ENCODE data around the gene RAC3. TPM values are rescaled to one million over a fixed set of nuclear protein-coding genes. Genes with fewer than 3 reads are reported as not detected.

RAC3 gene
- total RNA-seq, 1 donor, result 0.63 TPM

DNA sequence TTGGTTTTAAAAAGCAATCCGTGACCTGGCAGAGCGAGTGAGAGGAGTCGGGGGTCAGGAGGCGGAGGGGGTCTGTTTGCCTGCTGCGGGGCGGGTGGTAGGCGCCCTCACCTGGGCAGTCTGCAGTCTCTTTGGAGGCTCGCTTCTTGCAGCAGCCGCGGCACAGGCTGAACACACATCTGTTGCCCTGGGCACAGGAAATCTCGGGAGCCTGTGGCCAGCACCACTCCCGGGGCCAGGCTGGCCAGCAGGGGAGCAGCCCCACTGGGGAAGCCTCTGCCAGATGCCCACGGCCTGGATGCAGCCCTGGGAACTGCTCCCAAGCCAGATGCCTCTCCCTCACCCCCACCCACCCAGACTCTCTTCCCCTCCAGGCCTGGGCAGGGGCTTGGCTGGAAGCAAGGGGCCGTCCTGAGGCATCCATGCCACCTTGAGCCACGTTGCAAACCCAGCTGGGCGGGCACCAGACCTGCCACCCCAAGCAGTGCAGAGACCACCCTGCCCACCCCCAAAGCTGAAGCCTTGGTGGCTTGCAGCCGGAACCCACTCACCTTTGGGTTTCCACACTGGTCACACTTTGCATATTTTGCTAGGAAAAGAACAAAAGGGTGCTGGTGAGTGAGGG lies 26.9 kb downstream of the RAC3 start:
- no peaks in the 10 kb centered on the region for H3K27me3 ChIP-seq (ENCODE audit: insufficient read depth, low read length)
- peaks cover under 1% of the 10 kb centered on the region for H3K4me1 ChIP-seq (ENCODE audit: insufficient read depth, low read length)
- H3K4me3 ChIP-seq (ENCODE audit: low read length), result no peak overlapping the region
- H3K9me3 ChIP-seq (ENCODE audit: low read depth, low read length), result no peaks in the 10 kb centered on the region

DNA sequence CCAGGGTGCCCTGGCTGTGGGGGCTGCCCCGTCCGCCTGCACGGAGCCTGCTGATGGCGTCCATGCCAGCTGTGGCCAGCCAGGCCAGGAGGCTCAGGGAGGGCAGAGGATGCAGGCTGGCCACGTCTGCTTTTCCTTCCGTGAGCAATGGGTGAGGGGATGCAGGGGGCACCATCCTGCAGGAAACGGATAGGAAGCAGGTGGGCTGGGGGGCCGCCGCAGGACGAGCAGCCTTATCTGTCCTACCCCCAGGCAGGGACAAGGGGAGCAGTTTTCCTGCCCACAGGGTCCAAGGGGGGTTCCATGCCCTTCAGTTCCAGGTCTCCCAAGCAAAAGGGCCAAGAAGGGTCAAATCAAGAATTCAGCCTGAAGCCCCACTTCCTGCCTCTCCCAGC lies 27.4 kb downstream of the RAC3 start:
- Histone ChIP-seq H3K4me1 (ENCODE audit: insufficient read depth, low read length) (peaks cover 3% of the 10 kb centered on the region), H3K27me3 (ENCODE audit: insufficient read depth, low read length) (no peaks in the 10 kb centered on the region), H3K9me3 (ENCODE audit: low read depth, low read length) (no peaks in the 10 kb centered on the region), H3K4me3 (ENCODE audit: low read length) (no peak overlapping the region)

DNA sequence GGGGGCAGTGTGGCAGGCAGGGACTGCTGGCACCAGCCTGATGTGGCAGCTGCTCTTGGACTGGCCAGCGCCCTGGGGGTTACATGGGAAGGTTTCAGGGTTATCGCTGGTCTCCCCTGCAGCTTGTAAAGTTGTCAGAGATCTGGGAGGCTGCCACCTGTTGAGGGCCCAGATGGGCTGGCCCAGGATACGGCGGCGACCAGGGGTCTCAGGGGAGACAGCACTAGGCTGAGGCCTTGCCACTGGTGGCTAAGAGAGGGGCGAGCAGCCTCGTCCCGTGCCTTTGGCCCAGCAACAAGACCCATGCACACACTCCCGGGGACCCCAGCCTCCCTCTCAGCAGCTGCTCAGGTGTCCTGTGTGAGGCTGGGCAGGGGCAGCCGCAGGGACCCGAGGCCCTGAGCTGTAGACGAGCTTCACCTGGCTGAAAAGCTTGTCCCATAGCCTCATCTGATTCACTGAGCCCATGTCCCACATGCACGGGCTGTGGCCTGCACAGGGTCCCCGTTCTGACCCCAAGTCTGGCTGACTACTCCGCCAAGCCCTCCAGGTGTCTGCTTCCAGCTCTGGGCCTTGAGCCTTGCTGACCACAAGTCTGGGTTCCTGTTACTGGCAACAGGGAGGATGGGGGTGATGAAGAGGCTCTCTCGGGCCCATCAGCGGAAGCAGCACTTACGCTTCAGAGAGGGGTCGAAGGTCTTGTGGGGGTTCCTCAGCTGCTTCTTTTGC lies 28.0 kb downstream of the RAC3 start:
- Histone ChIP-seq H3K27me3 (ENCODE audit: insufficient read depth, low read length) (no peaks in the 10 kb centered on the region), H3K4me1 (ENCODE audit: insufficient read depth, low read length) (peaks cover 9% of the 10 kb centered on the region), H3K9me3 (ENCODE audit: low read depth, low read length) (no peaks in the 10 kb centered on the region), H3K4me3 (ENCODE audit: low read length) (no peak overlapping the region)

DNA sequence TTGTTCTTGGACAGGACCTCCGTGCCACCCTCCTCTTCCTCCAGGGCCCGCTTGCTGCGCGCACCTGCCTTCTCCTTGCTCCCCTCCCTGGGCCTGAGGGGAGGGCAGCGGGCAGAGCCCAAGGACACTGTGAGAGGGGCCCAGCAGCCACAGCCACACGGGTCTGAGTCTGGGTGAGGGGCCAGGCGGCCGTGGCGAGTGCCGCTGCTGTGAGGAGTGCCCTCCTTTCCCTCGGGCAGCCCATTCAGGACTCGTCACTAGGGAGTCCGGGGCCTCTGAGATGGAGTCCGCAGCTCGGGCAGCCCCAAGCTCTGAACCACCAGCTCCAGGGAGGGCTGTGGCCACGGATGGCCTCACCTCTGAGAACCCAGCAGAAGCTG lies 28.5 kb downstream of the RAC3 start:
- H3K9me3 ChIP-seq (ENCODE audit: low read depth, low read length), result no peaks in the 10 kb centered on the region

DNA sequence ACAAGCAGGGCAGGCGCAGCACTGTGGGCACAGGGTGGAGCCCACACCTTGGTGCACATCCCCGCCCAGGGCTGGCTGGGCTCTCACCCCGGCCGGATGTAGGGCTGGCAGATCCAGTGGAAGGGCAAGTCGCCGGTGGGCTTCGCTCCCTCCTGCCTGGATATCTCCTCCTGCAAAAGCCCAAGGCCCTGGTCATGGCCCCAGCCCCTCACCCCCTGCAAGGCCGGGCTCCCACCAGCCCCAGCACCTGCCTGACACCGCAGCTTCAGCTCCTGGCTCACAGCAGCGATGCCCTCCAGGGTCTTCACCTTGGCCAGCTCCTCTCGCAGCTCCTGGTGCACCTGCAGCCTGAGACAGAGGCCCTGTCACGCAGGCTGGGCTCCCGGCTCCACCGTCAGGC lies 29.1 kb downstream of the RAC3 start:
- Histone ChIP-seq H3K27me3 (ENCODE audit: insufficient read depth, low read length) (no peaks in the 10 kb centered on the region), H3K4me3 (ENCODE audit: low read length) (no peak overlapping the region), H3K4me1 (ENCODE audit: insufficient read depth, low read length) (peaks cover 17% of the 10 kb centered on the region), H3K9me3 (ENCODE audit: low read depth, low read length) (no peaks in the 10 kb centered on the region)

More for the DNA sequence above, 28.5 kb downstream of the RAC3 start:
- Histone ChIP-seq H3K4me3 (ENCODE audit: low read length) (no peak overlapping the region), H3K27me3 (ENCODE audit: insufficient read depth, low read length) (no peaks in the 10 kb centered on the region), H3K4me1 (ENCODE audit: insufficient read depth, low read length) (peaks cover 14% of the 10 kb centered on the region)

DNA sequence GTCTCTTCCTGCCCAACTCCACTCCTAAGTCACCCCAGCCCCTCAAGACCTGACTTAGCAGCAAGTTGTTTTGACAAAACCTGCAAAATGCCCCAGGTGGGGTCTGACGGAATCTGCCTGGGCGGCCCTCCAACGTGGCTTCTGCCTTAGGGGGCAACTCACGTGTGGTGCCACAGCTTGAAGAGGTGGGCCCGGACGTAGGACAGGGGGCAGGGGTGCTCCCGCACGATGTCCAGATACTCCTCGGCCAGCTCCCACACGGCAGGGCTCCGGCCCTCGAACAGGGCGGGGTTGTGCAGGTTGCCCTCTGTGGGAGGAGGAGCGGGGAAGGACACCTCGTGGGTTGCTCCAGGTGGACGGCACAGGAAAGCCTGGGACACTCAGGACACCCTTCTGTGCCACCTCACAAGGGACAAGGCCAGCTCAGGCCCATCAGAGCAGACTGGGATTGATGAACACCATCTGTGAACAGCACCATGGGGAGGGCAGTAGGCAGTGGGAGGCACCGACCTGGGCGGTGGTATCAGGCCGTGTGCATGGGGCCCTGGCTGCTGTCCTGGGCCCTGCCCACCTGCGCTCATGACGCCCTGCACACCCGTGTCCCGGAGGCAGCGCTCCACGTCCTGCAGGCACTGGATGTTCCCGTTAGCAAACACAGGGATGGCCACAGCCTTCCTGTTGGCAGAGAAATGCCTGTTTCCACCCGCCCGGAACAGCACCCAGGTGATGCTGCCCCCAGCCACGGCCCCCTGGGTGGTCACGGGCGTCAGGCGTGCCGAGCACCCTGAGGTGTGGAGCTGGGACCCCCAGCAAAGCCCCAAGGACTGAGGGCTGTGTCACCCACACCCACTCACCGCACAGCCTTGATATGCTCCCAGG lies 29.8 kb downstream of the RAC3 start:
- H3K4me1 ChIP-seq (ENCODE audit: insufficient read depth, low read length), result peaks cover 22% of the 10 kb centered on the region
- H3K27me3 ChIP-seq (ENCODE audit: insufficient read depth, low read length), result no peaks in the 10 kb centered on the region
- no peak overlapping the region for H3K4me3 ChIP-seq (ENCODE audit: low read length)
- H3K9me3 ChIP-seq (ENCODE audit: low read depth, low read length), result no peaks in the 10 kb centered on the region

DNA sequence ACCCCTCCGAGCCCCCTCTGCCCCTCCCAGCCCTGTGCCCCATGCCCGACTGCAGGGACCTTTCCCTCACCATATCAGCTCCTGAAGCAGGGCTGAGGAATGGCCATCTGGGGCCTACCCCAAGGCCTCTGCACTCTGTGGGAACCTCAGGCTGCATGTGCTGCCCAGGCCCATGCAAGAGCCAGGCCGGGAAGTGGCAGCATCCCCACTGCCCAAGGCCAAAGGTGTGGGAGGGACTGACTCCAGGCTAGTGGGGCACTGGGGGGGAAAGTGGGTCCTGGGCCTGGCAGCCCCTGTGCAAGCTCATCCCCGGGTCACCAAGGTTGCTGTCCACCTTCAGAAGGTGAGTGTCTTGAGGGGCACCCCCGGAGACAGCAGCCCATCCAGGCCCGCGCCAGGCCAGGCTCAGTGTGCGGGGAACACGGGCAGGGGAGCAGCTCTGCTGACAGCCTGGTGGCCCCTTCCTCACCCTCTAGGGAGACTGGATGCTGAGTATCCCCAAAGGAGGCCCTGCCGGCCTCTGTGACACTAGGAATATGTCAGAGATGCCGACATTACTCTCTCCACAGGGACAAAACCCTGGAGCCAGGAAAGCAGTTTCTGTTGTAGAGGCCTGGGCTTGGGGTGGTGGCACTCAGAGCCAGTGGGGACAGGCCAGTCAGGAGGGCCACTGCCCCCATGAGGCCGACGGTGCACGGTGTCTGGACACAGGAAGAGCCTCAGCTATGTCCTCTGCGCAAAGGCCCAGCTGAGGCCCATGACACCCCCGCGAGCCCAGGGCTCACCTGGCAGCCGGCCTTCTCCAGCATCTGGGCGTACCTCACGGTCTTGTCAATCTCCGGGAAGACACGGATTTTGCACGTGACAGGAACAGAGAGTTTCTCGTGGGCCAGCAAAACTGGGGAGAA lies 30.9 kb downstream of the RAC3 start:
- Histone ChIP-seq H3K9me3 (ENCODE audit: low read depth, low read length) (no peaks in the 10 kb centered on the region), H3K4me3 (ENCODE audit: low read length) (no peak overlapping the region), H3K27me3 (ENCODE audit: insufficient read depth, low read length) (no peaks in the 10 kb centered on the region), H3K4me1 (ENCODE audit: insufficient read depth, low read length) (peaks cover 26% of the 10 kb centered on the region)

DNA sequence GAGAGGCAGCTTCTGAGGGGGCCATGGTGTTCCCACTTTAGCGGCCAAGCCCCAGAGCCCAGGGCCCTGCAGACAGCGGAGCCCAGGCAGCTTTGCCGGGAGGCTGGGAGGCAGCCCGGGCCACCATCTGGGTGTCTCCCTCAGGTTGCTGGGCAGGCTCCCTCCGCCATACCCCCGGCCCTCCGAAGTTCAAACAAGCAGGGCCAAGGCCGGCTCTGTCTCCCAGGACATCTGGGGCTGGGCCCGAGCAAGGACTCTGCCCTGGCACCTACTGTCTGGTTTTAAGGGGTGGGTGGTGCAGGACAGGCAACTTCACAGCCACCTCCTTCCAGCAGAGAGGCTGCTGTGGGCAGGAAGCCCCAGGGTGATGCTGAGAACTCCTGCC lies 31.5 kb downstream of the RAC3 start:
- H3K9me3 ChIP-seq (ENCODE audit: low read depth, low read length), result no peaks in the 10 kb centered on the region
- no peaks in the 10 kb centered on the region for H3K27me3 ChIP-seq (ENCODE audit: insufficient read depth, low read length)
- no peak overlapping the region for H3K4me3 ChIP-seq (ENCODE audit: low read length)
- H3K4me1 ChIP-seq (ENCODE audit: insufficient read depth, low read length), result peaks cover 26% of the 10 kb centered on the region

DNA sequence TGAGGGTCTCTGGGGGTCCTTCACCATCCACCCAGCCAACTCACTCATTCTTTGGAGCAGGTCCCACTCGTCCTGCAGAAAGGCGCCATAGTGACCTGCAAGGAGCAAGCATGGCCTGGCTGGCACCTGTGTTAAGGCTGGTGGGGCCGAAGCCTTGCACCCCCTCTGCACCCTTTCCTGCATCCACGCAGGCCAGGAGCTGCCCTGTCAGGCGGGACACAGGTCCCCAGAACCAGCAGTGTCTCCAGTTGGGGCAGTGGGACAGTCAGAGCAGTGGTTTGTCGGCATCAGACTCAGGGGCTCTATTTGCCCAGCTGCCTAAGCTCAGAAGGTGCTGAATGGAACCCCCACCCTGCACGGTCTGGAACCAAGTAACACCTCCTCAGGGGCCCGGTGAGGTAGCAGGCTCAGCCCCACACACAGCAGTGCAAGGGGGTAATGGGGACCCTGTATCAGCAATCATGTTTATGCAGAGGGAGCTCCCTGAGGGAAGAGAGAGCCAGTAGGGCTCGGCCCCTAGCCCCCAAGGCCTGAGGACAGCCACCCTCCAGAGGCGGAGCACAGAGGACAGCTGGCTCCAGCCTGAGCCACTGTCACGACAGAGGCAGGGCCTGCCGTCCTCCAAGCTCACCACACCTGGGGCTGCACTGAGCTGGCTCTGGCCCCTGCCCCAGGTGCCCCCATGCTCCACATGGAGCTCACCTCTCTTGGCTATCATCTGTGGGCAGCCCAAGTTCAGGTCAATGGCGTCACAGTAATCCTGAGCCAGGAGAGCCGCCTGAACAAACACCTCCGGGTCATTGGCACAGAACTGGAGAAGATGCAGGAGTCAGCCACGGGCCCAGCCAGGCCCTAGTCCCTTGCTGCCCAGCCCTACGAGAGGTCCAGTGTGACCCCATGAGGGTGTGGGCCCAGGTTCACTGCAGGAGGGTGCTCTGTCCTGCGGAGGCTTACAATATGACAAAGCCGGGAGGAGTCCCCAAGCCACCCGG lies 32.2 kb downstream of the RAC3 start:
- no peak overlapping the region for H3K4me3 ChIP-seq (ENCODE audit: low read length)
- H3K27me3 ChIP-seq (ENCODE audit: insufficient read depth, low read length), result no peaks in the 10 kb centered on the region
- no peaks in the 10 kb centered on the region for H3K9me3 ChIP-seq (ENCODE audit: low read depth, low read length)
- H3K4me1 ChIP-seq (ENCODE audit: insufficient read depth, low read length), result peaks cover 26% of the 10 kb centered on the region

DNA sequence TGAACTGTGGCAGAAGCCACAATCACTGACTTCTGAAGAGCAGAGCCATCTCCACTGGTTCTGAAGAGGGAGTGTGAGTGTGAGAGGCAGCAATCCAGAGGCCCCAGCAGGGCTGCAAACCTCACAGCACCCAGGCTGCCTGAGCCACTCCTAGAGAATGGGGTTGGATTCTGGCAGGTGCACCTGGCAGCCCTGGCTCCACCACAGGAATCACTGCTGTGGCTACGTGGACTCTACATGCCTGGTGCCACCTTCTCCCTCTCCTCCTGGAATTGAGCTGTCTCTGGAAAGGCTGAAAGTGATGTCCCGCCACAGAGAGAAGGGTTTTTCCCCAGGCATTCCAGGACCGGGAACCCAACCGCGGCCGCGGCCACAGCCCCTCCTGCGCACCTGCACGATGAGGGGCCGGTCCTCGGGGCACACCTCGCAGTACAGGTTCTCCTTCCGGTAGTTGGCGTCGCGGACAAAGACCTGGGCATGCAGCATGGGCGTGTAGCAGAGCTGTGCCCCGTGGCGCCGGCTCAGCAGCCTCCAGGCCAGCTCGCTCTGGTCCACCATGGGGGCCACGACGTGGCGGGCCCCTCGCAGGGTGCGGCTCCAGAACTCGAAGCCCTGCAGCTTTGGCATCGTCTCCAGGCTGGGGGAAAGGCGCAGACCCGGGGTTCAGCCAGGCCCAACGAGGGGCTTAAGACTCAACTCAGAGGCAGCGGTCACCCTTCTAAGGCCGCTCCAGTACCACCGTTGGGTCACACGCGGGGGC lies 33.1 kb downstream of the RAC3 start:
- peak overlapping the region; percentile 62 for H3K4me3 ChIP-seq (ENCODE audit: low read length)
- no peaks in the 10 kb centered on the region for H3K9me3 ChIP-seq (ENCODE audit: low read depth, low read length)
- H3K4me1 ChIP-seq (ENCODE audit: insufficient read depth, low read length), result peaks cover 26% of the 10 kb centered on the region

DNA sequence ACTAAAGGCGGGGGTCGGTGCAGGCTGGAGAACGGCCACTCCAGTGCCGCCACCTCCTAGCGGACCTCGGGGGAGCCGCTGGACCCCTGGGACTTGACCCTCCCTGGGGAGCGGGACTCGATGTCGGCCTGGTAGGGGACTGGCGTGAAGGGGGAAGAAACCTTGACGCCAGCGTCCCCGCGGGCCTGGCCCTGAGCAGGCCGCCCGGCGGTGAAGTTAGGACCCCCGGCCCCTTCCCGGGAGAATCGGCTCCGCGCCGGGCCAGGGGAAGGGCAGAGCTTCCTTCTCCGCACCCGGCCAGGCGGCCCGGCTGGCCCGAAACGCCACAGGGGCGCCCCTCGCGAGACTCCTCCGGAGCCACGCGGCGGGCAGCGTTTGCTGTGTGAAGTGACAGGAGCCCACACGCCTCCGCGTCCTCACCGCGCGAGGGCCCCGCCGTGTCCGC lies 33.7 kb downstream of the RAC3 start:
- no peaks in the 10 kb centered on the region for H3K9me3 ChIP-seq (ENCODE audit: low read depth, low read length)
- H3K4me1 ChIP-seq (ENCODE audit: insufficient read depth, low read length), result peaks cover 26% of the 10 kb centered on the region
- H3K4me3 ChIP-seq (ENCODE audit: low read length), result peak overlapping the region; percentile 62
- H3K27me3 ChIP-seq (ENCODE audit: insufficient read depth, low read length), result no peaks in the 10 kb centered on the region

More for the DNA sequence above, 33.1 kb downstream of the RAC3 start:
- no peaks in the 10 kb centered on the region for H3K27me3 ChIP-seq (ENCODE audit: insufficient read depth, low read length)

DNA sequence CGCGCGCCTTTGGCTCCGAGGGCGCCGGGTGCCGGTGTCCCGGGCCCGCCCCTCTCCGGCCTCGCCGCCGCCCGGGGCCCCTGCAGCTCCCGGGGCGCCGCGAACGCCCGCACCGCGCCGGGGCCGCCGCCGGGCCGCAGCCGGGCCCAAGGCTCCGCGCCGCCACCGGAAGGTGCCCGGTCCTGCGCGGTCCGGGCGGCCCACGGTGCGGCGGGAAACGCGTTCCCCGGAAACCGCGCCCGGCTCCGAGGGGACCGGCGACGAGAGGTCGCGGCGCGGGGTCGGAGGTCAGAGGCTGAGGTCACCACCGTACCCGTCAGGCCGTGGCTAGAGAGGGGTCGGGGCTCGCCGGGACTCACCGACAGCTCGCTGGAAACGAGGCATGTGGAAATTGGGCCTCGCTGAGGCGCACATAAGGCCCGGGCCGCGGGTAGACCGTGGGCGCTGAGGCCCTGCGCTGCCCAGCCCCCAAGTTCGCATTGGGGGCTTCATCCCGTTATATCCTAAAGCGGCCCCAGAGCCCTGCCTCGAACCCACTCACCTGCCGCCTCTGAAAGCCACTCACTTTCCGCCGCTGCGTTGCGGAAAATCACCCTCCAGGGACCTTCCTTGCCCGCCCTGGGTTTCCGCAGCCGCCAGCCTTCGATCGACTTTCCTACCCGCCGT lies 34.3 kb downstream of the RAC3 start, which contains the start of gene DUS1L:
TSS of gene DUS1L (minus strand) at position 167 of the 666 bp plus-strand sequence. CDS start 745 bp downstream, outside the sequence.
- H3K27me3 ChIP-seq (ENCODE audit: insufficient read depth, low read length), result no peaks in the 10 kb centered on the region
- no peaks in the 10 kb centered on the region for H3K9me3 ChIP-seq (ENCODE audit: low read depth, low read length)
- H3K4me3 ChIP-seq (ENCODE audit: low read length), result peak within 1 kb of the TSS; percentile 62
- H3K4me1 ChIP-seq (ENCODE audit: insufficient read depth, low read length), result peaks cover 26% of the 10 kb centered on the region

Data from mononuclear cell (primary cell).